GM10266 (cell line): ENCODE measurements around the gene CFL1.
A peak's percentile ranks its signal among the peaks of the same experiment; 100 is the strongest.

ENCODE experiments used
- DNase-seq: peaks from one replicate; pipeline ENCODE4 v3.0.0; 2012; ENCODE audit errors: extremely low spot score
- TF ChIP-seq, protein P1 (sequence below): IDR thresholded peaks from 2 replicates; pipeline ENCODE4 v1.5.1; 2012; ENCODE audit warnings: mild to moderate bottlenecking, low read depth; ENCODE audit not compliant: control insufficient read depth, insufficient read depth; ENCODE audit errors: missing control alignments

CFL1 gene

DNA sequence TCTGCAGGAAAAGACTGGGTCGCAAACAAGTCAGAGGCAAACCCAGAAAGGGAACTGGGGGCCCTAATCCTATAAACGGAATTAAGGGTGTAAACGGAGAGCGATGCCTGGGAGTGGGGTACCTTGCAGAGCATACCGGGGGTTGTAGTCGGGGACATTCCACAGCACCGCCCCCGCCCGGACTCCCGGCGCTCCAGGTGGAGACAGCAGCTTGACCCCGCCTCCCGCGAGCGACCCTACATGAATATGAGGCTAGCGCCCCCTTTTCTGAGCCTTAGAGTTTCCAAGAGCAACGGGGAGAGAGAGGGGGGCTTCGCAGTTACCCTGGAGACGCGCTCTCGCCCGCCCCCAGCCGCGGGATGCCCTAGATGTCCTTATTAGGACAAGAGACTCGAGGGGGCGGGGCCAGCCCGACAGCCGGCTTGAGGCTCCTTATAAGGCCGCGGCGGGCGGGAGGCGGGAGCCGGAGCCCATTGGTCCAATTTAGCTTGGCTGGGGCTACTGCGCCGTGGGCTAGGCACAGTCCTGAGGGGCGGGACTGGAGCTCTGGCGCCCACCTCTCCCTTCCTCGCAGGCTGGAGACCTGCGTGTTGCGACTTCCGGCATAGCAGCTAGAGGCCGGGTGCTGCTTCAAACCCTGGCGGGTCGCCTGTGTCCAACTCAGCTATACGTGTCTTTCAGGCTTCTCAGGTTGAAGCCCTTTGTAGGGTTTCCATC, 1.3 kb upstream of the CFL1 start:
- TF ChIP-seq, protein P1, sequence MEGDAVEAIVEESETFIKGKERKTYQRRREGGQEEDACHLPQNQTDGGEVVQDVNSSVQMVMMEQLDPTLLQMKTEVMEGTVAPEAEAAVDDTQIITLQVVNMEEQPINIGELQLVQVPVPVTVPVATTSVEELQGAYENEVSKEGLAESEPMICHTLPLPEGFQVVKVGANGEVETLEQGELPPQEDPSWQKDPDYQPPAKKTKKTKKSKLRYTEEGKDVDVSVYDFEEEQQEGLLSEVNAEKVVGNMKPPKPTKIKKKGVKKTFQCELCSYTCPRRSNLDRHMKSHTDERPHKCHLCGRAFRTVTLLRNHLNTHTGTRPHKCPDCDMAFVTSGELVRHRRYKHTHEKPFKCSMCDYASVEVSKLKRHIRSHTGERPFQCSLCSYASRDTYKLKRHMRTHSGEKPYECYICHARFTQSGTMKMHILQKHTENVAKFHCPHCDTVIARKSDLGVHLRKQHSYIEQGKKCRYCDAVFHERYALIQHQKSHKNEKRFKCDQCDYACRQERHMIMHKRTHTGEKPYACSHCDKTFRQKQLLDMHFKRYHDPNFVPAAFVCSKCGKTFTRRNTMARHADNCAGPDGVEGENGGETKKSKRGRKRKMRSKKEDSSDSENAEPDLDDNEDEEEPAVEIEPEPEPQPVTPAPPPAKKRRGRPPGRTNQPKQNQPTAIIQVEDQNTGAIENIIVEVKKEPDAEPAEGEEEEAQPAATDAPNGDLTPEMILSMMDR: no peak
- DNase-seq: peak; percentile 97

DNA sequence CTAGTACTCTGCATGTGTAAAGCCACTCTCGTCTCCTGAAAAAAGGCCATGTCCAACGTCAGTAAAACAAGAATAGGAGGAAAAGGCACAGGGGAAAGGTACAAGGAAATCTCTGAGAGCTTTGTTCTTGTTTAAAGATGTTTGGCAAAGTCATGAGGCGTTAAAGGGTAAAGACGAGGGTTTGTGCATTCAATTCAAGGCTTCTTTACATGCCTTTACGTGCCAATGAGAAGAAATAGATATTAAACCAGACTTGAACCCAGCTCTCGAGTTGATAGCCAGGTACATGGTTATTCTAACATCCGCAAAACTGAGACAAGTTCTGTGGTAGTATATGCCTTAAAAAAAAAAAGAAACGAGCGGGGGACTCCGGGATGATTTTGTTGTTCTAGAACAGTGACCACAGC, 704 bp upstream of the CFL1 start:
- no peak for DNase-seq
- TF ChIP-seq, protein P1: no peak

DNA sequence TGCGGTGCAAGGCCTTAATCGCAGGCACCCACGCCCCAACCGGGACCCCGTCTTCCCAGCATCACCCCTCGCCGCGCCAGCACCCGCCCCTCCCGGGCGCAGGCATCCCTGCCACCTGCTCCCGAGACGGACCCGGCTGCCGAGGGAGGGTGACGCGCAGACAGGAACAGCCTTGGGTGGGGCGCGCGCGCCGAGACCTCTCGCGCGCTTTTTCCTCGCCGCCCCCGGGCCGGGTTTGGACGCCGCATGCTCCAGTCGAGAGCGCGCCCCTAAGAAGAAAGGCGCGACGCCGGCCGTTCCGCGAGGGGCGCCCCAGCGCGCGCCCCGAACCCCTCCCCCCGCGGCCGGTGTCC, 504 bp downstream of the CFL1 start:
- TF ChIP-seq, protein P1: no peak
- no peak for DNase-seq

DNA sequence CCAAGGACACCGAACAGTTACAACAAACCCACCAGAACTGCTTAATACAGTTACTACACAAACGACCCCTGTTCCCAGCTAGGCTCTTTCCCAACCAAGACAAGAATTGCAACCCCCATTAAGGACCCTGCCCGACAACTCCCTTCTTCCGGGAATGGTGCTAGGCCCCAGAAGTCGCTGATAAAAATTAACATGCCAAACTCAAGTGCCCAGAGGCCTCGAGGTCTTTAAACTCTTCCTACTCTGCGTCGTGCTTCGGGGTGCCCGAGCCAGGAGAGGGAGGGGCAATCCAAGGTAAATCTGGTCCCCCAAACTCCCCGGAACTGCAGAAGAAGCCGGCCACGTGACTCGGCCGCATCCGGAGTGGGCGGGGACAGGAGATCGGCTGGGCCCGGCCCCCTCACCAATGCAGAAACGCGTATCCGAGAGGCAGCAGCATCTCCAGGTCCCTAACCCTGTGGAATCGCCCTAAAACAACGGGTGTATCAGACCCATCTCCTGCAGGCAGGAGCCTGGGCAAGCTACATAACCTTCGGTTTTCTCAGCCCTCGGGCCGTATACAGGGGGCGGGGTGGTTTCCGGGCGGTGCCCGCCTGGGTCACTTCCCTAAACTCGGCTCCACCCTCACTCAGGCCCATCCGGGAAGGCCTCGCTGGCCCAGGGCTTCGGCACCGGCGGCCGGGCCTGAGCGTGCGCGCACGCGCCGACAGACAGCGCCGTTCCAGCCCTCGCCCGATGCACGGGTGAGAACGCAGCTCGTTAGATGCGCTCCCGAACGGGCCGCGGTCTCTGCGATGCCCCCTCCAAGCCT, 1.1 kb downstream of the CFL1 start:
- DNase-seq: peak; percentile 85
- TF ChIP-seq, protein P1: no peak

DNA sequence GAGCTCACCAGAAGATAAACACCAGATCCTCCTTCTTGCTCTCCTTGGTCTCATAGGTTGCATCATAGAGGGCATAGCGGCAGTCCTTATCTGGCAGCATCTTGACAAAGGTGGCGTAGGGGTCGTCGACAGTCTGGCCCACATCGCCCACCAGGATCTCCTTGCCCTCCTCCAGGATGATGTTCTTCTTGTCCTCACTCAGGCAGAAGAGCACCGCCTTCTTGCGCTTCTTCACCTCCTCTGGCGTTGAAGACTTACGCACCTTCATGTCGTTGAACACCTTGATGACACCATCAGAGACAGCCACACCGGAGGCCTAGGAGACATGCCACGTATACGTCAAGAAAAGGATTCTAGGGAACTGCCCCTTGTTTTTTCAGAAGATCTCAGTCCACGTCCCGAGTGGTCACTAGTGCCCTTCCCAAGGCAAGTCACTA, 2.0 kb downstream of the CFL1 start:
- DNase-seq: no peak
- TF ChIP-seq, protein P1: no peak

DNA sequence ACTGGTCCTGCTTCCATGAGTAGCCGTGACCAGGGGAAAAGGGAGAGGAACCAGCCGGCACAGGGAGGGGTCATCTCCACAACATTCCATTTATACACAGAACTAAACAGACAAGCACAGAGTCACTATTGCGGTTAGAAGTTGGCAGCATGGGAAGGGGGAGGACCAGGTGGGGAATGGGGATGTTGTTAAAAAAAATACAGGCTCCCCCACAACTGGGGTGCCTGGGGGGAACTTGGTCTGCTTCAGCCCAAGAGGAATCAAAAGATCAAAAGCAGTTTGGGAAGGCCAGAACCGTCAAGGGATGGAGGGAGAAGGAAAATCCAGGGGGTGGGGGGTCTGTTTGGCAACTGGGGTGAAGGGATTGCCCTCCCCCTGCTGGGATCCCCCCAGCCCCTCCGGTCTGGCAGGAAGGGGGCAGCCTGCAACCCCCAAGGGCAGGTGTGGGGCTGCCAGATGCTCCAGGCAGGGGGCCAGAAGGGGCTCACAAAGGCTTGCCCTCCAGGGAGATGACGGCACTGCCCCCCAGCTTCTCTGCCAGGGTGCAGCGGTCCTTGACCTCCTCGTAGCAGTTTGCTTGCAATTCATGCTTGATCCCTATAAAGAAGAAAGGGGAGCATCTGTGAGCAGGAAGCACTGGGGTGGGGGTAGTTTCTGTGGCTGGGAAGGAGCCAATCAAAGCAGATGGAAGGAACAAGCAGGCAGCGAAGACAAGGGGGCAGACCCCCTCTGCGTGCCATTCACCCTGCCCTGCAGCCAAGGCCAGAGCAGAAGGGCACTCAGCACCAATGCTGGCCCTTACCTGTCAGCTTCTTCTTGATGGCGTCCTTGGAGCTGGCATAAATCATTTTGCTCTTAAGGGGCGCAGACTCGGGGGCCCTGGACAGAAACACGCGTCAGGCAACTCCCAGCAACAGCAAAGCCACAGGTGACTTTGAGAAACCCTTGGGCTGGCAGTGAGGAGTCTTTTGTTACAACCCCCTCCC, 2.8 kb downstream of the CFL1 start:
- no peak for DNase-seq
- TF ChIP-seq, protein P1: no peak
